ENCODE measurements around the gene KRT4.

DNA sequence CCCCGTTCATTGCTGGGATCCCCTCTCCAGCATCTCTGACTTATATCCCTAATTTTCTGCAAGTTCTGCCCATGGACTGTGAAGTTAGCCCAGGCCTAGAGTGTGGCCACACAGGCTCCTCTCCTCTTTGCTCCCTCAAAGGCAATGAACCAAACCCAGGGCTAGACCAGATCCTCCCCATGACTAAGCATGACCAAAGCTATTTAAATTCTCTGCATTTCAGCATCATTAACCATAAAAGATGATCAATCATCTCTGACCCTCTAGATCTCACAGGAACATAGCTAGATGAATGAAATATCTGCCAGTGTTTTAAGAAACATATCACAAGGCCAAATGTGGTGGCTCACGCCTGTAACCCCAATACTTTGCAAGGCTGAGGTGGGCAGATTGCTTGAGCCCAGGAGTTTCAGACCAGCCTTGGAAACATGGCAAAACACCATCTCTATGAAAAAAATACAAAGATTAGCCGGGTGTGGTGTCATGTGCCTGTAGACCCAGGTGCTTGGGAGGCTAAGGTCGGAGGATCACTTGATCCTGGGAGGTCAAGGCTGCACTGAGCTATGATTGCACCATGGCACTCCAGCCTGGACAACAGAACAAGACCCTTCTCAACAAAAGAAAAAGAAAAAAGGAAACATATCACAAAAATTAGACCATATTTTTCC lies 15.8 kb downstream of the KRT4 start:
- TF ChIP-seq, protein P1, sequence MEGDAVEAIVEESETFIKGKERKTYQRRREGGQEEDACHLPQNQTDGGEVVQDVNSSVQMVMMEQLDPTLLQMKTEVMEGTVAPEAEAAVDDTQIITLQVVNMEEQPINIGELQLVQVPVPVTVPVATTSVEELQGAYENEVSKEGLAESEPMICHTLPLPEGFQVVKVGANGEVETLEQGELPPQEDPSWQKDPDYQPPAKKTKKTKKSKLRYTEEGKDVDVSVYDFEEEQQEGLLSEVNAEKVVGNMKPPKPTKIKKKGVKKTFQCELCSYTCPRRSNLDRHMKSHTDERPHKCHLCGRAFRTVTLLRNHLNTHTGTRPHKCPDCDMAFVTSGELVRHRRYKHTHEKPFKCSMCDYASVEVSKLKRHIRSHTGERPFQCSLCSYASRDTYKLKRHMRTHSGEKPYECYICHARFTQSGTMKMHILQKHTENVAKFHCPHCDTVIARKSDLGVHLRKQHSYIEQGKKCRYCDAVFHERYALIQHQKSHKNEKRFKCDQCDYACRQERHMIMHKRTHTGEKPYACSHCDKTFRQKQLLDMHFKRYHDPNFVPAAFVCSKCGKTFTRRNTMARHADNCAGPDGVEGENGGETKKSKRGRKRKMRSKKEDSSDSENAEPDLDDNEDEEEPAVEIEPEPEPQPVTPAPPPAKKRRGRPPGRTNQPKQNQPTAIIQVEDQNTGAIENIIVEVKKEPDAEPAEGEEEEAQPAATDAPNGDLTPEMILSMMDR (IDR thresholded peaks at IDR 0.05), result no peak
- no peak for TF ChIP-seq POLR2A (IDR thresholded peaks at IDR 0.05)

Data from adrenal gland (tissue), 5 donors.